Activated CD4-positive, alpha-beta T cell treated with anti-CD3 and anti-CD28 coated beads for 4 hours (primary cell): ENCODE results near the gene ELMO3.
A peak's percentile ranks its signal among the peaks of the same experiment; 100 is the strongest.

Source experiments
- DNase-seq, 2 donors: peaks; one replicate each; pipeline ENCODE4 v3.0.0-alpha.2; 2020

The ELMO3 gene

DNA sequence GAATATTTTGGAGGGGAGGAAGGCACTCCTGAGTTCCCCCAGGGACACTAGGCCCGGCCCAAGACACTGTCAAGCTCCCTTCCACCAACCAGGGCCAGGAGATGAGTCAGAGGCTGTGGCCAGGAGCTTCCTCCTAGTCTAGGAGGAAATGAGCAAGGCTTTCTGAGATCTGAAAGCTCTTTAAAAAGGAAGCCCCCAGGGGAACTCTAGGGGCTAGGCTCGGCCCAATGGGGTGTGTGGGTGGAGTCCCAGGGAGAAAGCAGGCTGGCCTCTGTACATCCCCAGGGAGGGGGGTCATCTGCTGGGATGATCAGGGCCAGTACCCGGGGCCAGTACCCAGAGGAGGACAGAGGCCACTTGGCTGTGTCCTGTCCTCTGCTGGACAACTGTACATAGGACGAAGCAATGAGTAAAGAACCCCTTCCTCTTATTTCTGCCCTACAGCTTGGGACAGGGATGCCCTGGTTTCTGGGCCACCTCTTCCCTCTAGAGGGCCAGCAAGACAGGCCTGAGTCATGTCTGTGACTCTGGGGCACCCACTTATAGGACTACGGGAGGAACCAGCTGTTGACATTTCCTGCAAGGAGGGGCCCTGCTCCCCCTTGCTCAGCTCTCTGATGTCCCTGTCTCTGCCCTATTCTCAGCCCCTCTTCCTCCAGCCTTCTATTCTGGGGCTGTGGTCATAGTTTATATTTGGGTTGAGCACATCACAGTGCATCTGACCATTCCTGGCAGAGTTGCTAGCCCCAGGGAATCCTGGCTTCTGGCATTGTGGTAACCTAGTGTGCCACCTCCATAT is 45.7 kb downstream of the ELMO3 start:
- DNase-seq: peak; percentile 79 to 82

DNA sequence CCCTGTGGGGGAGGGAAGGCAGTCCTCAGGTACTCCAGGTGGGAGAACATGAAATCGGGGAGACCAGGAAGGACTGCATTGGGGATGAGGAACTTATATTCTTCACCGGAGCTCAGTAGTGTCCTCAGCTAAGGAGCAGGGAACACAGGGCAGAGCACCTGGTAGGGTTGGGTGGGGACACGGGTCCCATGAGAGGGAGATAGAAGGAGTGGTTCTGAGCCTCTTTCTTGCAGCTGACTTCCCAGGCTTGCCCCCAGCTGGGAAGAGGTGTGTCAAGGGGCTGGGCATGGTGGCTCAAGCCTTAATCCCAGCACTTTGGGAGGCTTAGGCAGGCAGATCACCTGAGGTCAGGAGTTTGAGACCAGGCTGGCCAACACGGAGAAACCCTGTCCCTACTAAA is 46.3 kb downstream of the ELMO3 start:
- DNase-seq: no peak

DNA sequence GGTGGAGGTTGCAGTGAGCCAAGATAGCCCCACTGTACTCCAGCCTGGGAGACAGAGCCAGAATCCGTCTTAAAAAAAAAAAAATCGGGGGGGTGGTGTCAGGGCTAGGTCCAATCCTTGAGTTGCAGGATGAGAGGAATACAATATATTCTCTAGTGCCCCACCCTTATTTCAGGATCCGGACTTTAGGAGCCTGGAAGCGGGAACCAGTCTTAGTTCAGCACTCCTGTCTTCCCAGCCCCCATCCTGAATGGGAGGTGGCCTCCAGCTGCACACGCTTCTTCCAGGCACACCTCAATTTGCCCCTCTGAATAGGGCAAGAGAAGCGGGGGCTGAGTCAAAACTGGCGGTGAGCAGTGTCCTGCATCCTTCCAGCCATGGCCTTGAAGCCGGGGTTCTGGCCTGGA is 46.7 kb downstream of the ELMO3 start:
- no peak for DNase-seq

DNA sequence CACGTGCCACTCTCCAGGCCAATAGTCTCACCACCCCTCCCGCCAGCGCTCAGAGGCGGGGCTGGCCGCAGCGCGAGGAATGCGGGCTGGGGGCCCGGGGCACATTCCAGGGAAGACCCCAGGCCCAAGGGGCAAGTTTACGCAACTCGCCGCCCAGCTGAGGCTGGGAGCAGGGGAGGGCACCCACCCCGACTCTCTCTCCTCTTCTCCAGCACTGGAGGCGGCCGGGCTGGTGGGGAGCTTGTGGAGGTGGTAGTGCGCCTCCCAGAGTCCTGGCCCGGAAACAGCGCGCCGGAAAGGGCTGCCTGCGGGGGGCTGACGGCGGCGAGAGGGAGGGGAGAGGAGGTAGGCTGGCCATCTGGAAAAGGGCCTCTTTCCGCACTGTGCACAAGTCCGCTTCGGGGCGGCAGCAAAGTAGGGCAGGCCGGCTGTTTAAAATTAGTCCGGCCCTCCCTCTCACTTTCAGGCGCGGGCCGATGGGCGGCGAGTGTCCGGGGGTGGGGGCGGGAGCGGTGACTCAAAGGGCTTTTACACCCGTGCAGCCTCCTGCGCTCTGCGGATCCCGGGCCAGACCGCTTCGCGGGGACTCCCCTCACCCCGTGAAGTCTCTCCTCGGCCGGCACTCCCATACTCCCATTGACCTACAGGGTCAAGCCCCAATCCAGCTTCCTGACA is 47.3 kb downstream of the ELMO3 start:
- DNase-seq: peak; percentile 36 to 46

DNA sequence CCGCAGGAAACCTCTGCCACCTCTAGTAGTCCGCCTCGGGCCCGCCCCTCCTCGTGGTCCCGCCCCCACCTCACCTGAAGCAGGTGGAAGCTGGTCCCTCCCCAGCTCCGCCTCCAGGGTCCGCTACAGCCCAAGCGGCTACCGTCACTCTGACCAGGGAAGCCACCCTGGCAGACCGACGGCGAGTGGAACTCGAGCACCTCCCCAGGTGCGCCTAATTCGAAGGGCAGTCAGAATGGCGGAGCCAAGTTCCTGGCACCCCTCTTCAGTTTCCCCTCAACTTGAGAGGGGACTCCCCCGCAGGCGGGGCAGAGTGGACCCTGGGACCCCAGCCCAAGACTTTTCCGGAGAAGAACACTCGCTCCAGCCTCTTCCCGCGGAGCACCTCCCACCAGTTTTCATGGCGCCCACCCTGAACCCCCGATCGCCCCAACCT is 47.8 kb downstream of the ELMO3 start:
- no peak for DNase-seq

DNA sequence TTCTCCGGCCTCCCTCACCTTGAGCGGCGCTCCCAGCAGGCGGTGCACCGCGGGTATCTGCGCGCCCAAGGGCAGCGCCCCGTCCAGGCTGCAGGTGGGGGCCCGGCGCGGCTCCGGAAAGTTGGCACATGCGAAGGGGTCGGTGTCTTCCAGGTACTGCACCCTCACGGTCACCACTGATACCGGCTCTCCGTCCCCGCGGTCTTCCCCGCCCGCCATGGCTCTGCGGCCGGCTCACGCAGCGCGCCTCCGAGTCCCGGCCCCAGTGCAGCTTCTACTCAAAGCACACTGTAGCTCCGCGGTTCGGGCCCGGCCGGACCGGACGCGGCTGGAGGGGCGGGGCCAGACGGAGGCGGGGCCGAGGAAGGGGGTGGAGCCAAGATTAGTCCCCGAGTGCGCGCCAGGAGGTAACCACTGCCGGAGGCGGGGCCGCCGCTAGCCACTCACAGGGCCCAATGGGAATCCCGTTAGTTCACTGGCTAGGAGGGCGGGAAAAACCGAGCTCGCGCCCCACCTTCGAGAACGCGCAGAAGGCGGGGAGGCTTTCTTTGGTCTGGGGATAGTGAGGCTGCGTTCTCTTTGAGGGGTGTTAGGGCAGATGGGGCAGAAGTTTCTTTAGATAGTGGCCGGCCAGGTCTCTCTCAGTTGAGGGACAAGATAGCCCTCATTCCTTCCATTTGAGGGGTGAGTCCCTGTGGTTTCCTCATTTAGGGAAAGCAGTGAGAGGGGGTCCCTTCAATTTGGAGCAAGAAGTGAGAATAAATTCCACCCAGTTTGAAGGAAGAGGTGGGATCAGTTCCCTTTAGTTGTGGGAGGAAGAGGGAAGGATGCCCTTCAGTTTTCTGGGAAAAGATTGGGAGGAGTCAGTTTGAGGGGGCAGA is 48.5 kb downstream of the ELMO3 start, which contains the start of gene FHOD1:
Gene FHOD1, minus strand, starts transcription at position 290 of the 881 bp plus-strand sequence. Its CDS starts 71 bp downstream, at position 219.
- DNase-seq: peak; percentile 93 to 95

DNA sequence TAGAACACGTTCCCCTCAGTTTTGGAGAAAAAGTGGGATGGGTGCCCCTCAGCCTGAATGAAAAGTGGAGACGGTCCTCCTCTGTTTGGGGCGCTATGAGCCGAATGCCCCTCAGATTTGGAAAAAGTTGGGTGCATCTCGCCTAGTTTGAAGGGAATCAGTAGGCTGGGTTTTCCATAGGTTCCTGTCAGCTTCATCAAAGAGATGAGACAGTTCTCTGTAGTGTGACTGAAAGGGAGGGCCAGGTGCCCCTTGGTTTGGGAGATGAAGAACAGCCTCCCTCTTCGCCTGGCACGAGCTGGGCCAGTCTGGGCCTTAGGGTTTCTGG is 49.1 kb downstream of the ELMO3 start:
- no peak for DNase-seq

DNA sequence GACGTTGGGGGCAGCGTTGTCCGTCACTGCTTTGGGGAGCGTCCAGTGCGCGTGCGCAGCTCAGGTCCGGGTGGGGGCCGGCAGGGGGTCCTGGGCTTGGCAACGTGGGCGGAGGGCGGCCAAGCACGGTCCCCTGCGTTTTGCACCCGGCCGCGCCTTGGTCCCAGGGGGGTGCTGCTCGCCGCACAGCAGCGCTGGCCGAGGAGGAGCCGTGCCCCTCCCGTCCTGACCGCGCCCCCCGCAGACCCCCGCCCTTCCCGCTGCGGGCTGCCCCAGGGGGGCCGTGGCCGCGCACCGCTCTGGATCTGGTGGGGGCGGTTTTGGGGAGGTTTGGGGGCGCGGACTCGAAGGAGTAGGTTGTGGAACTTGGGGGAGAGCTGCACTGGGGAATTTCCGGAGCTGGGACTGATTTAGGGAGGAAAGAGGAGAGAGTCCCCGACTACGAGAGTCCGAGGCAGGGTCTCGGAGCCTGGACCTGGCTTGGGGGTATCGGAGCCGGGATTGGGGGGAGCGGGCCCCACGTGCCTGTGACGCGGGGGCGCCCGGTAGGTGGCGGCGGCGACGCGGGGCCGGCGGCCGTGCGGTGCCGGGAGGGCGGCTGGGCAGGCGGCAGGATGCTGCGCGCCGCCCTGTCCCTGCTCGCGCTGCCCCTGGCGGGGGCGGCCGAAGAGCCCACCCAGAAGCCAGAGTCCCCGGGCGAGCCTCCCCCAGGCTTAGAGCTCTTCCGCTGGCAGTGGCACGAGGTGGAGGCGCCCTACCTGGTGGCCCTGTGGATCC is 49.7 kb downstream of the ELMO3 start, which contains the start of gene SLC9A5:
Gene SLC9A5, plus strand, starts transcription at position 579 of the 777 bp plus-strand sequence. Its CDS starts 36 bp downstream, at position 615.
- DNase-seq: peak in 1 of 2 donors; percentile 18

DNA sequence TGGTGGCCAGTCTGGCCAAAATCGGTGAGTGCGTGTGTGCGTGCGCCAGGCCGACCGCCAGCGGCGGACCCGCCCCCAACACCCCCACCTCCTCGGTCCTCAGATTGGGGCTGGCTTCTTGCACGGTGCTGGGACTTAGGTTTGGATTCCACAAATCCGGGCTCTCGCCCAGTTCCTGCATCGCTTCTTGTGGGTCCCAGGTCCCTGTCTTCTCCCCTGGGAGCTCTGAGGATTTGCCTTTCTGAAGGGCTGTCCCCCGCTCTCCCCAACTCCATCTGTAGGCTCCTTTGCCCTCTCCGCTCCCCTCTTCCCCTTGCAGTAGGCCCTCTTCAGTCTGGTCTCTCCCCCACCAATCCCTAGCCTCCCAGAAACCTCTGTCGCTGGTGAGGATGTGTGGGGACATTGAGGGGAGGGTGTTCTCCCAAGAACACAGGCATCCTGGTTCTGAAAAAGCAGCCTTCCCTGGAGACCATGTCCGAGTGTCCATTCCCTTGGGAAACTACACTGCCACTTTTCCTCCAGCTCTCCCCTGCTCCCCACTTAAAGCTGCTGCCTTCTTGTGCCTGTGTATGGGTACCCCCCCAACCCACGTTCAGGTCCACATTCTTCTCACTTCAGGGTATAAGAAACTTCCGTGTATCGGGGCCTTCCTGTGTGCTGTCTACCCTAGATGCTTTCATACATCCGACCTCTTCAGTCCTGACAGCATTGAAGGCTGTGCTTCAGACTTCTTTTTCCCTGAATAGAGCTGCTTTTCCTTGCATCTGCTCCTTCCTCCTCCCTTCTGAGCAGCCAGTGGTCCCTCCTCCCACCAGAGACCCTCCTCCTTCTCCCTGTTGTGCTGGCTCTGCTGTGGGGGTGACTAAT is 50.5 kb downstream of the ELMO3 start:
- DNase-seq: no peak

DNA sequence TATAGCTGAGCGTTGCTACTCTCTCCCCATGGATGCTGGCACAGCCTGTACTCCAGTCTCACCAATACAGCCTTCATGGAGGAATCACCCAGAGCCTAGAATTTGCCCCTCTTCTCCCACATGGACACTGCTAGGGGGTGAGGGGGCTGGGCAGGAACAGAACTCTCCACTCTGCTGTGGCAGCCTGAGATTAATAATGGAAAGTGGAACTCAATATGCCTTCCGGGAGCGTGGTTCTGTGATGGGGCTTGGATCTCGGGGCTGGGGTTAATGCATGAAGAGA is 51.1 kb downstream of the ELMO3 start:
- DNase-seq: no peak

DNA sequence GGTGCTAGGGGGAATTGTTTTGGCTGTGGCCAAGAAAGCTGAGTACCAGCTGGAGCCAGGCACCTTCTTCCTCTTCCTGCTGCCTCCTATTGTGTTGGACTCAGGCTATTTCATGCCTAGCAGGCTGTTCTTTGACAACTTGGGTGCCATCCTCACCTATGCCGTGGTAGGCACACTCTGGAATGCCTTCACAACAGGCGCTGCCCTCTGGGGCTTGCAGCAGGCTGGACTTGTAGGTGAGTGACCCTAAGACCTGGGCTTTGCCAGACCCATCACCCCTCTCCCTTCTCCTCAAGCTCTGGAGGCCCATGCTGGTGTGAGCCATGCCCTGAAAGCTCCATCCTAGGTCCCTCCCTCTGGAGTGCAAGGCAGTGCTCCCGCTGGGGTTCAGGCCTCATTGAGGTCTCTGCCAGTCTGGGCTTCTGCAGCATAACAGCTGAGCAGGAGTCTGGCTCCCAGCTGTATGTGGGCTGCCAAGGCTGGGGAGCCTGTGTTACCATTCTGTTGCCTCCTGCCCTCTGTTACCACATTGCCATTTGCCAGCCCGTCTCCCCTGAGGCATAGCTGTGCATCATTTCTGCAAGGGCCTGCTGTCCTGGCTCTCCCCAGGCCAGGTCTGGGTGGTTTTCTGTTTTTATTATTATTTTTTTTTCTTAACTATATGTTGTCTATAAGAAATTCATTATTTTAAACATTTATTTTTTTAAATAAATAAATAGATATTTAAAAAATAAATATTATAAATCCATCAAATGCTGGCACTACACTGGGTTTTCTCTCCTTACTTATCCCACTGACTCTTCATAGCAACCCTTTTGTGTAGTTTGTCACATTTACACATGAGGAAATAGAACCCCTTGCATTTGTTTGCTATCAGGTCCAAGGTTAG is 53.9 kb downstream of the ELMO3 start:
- no peak for DNase-seq
